AG09309 (cell line): ENCODE measurements around the gene D2HGDH.
"Not testable (repeated sequence)": the region's sequence is repeated elsewhere in the genome, so short reads cannot be mapped to it uniquely, and the experiment has no call there.

ENCODE experiments used
- DNase-seq: peaks from one replicate; pipeline ENCODE4 v3.0.0-alpha.2; 2010; ENCODE audit warnings: low read depth
- H3K4me3 ChIP-seq: 2 replicates; pipeline ENCODE4 v1.5.1; 2011; ENCODE audit warnings: mild to moderate bottlenecking, low read depth, low read length, moderate library complexity; ENCODE audit not compliant: control insufficient read depth
- TF ChIP-seq, protein P1 (sequence below): IDR thresholded peaks from 2 replicates; pipeline ENCODE4 v1.5.1; 2011; ENCODE audit warnings: mild to moderate bottlenecking, low read depth, low read length, inconsistent platforms; ENCODE audit not compliant: insufficient read depth, control insufficient read depth; ENCODE audit errors: missing control alignments

Gene D2HGDH

DNA sequence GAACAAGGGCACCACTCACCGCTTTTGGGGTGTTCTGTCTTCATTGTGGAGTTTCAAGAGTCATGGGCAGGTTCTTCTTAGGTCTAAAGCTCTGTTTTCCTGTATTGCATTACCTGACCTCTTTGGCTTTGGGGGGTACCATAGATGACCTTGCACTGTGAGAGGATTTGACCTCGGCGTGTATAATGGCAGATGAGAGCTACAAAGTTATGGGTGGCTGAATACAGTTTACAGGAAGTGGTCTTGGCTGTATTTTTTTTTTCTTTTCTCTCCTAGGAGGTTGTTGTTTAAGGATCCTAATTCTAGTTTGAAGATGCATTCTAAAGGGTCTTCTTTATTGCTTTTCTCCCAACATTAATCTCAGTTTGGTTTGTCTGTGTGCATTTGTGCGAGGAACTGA is 53.7 kb downstream of the D2HGDH start:
- TF ChIP-seq, protein P1, sequence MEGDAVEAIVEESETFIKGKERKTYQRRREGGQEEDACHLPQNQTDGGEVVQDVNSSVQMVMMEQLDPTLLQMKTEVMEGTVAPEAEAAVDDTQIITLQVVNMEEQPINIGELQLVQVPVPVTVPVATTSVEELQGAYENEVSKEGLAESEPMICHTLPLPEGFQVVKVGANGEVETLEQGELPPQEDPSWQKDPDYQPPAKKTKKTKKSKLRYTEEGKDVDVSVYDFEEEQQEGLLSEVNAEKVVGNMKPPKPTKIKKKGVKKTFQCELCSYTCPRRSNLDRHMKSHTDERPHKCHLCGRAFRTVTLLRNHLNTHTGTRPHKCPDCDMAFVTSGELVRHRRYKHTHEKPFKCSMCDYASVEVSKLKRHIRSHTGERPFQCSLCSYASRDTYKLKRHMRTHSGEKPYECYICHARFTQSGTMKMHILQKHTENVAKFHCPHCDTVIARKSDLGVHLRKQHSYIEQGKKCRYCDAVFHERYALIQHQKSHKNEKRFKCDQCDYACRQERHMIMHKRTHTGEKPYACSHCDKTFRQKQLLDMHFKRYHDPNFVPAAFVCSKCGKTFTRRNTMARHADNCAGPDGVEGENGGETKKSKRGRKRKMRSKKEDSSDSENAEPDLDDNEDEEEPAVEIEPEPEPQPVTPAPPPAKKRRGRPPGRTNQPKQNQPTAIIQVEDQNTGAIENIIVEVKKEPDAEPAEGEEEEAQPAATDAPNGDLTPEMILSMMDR, result no peak
- H3K4me3 ChIP-seq, result no peak overlapping the region
- DNase-seq, result no peak

DNA sequence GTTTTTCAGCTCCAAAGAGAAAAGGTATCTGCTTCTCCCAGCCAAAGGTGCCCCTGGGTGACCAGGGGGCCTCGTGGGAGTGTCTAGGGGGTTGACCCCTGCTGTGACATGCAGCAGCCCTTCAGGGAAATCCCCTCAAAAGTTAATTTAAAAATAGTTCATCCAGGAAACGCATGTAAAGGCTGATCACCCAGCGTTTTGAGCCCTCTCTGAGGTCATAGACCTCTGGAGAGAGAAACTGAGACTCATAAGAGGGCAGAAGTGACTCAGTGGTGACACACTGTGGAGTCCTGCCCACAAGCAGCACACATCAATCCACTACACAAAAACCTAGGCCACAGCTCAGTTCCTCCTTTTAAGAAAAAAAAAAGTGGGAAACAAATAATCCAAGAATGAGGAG is 54.1 kb downstream of the D2HGDH start:
- DNase-seq, result no peak
- H3K4me3 ChIP-seq, result no peak overlapping the region
- TF ChIP-seq, protein P1, result no peak

DNA sequence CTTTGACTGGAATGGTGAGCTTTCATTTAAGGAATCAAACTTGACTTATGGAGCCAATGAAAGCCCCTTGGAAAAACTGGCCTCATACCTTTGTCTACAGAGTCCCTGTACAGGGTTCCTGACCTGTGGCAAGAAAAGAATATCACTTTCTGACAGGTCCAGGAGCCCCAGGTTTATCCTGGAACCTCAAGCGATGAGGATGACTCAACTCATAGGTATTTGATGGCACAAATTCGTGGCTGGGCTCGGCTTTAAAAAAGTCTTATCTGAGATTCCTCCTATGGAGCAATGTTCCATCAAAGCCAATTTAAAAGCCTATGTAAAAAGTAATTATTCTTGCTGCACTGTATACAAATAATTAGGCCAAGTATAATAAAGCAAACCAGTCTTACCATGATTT is 57.0 kb downstream of the D2HGDH start:
- DNase-seq, result not testable (repeated sequence)

DNA sequence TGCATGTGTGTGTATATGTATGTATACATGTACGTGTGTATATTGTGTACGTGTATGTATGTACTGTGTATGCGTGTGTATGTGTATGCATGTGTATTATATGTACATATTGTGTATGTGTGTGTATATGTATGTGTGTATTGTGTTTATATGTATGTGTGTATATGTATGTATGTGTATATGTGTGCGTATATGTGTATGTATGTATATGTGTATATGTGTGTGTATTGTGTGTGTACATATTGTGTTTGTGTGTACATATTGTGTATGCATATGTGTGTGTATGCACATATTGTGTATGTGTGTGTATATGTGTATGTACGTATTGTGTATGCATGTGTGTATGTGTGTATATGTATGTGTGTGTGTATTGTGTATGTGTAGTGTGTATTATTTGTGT is 59.0 kb downstream of the D2HGDH start:
- TF ChIP-seq, protein P1, result no peak
- H3K4me3 ChIP-seq, result no peak overlapping the region
- no peak for DNase-seq

More for the DNA sequence above, 57.0 kb downstream of the D2HGDH start:
- not testable (repeated sequence) for H3K4me3 ChIP-seq

DNA sequence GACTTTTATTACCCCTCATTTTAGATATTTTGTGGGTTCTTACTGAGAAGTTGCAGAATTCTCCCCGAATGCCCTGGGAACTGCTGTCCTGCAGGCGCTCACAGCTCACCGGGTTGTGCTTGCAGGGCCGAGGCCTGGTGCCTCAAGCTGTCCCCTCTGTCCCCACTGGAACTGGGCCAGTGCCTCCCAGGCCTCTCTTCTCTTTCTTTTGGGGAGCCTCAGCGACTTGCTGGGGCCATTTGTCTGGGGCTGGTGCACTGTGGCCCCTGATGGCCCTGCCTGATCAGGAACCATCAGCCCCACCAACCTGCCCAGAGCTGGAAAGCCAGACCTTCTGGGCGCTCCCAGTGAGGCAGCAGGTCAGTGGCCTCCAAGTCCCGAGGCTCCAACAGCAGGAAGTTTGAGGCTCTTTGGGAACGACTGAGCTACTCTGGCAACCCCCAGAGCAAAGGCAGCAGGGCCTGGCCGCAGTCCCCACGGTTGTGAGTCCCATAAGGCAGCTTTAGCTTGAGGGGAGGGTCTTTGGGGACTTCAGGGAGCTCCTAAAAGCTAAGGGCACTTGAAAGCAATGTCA is 59.9 kb downstream of the D2HGDH start:
- DNase-seq, result no peak
- no peak overlapping the region for H3K4me3 ChIP-seq
- TF ChIP-seq, protein P1, result no peak

DNA sequence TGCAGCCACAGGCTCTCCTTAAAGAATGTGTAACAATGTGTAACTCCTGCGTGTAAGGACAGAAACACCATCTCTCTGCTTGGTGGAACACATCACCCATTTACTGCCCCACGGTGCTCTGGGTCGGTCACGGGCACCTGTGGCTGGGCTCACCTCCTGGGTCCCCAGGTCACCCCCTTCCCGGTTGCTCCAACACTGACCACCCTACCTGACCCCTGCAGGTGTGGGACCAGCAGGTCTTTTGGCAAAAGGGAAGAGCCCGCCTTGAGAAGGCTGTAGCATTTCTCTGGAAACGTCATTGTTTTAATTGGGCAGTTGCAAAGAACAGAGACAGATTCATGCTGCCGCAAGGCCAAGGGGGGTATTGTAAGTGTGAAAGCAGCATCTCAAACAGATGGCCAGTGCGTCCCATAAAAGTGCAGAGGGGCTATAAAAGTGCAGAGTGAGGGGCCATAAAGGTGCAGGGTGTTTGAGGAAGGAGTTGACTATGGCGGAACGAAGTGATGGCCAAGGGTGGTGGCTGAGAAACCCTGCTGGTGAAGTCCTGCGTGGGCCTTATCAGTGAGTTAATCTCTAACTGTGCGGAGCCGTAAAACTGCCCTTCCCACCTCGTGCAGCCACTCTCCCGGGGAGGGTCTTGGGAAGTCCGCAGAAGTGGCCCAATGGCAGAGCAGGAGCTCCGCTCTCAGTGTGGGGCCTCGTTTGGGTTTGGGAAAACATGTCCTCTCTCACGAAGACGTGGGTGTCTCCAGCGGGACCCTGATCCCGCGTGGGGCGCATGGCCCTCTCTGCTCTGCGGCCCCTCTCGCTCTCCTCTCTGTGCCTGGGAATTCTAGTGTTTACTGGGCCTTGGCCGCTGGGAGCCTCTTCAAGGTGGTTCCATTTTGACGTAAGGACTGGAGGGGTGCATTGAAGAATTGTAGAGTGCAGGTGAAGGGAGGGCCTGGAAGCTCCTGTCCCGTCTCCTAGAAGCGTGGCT is 60.9 kb downstream of the D2HGDH start:
- TF ChIP-seq, protein P1, result no peak
- no peak overlapping the region for H3K4me3 ChIP-seq
- no peak for DNase-seq

DNA sequence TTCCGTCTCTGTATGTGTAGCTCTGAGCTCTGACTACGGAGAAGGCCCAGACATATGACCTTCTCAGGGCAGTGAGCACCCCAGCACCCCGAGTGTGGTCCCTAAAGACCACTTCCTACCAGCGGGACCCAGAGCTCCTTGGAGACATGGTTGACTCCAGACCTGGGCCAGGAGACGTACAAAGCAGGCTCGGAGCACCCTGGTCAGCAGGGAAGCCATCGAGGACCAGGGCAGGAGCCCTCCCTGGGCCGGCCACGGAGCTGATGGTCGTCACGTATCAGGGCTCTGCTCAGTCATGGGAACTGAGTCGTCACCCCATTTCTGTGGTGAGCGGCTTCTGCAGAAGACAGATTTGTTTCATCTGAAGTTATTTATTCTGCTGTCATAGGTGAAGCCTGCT is 61.8 kb downstream of the D2HGDH start:
- no peak for DNase-seq
- TF ChIP-seq, protein P1, result no peak
- H3K4me3 ChIP-seq, result no peak overlapping the region
